GM12872 (cell line): ENCODE results near the gene LOXL3.

Experiments used
- CTCF ChIP-seq: IDR thresholded peaks from 3 replicates; pipeline ENCODE4 v1.5.1; 2011; ENCODE audit warnings: low read depth, mild to moderate bottlenecking, low read length, moderate library complexity; ENCODE audit not compliant: insufficient read depth

The LOXL3 gene

GRCh38 chr2:74491648-74492544 is 61.8 kb downstream of the LOXL3 start:
- no peak for TF ChIP-seq CTCF

GRCh38 chr2:74489906-74490305 is 63.8 kb downstream of the LOXL3 start:
- TF ChIP-seq CTCF = no peak

- TF ChIP-seq CTCF = no peak
Observed at GRCh38 chr2:74488643-74489481, 64.9 kb downstream of the LOXL3 start.

- no peak for TF ChIP-seq CTCF
Observed at GRCh38 chr2:74486141-74486540, 67.6 kb downstream of the LOXL3 start.

GRCh38 chr2:74482801-74483674 is 70.7 kb downstream of the LOXL3 start, which contains the start of the genes CCDC142 and TTC31:
TSS of gene CCDC142 (minus strand) at chr2:74482998. CDS start at chr2:74482837, 161 bp downstream.
TSS of gene TTC31 (plus strand) at chr2:74483081. CDS start at chr2:74483096, 15 bp downstream.
- peak; percentile 92 for TF ChIP-seq CTCF
